NCI-H345 treated with DMSO at 0.1 percent for 48 hours (cell line): ENCODE measurements around the gene DAPK1.

ENCODE experiments used
- DNase-seq: peaks from one replicate; lab custom pipeline; 2025; ENCODE audit not compliant: unreplicated experiment; lab: John Stamatoyannopoulos, UW

The DAPK1 gene

DNA sequence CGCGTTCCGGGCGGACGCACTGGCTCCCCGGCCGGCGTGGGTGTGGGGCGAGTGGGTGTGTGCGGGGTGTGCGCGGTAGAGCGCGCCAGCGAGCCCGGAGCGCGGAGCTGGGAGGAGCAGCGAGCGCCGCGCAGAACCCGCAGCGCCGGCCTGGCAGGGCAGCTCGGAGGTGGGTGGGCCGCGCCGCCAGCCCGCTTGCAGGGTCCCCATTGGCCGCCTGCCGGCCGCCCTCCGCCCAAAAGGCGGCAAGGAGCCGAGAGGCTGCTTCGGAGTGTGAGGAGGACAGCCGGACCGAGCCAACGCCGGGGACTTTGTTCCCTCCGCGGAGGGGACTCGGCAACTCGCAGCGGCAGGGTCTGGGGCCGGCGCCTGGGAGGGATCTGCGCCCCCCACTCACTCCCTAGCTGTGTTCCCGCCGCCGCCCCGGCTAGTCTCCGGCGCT lies at the start of gene DAPK1:
TSS of gene DAPK1 (plus strand) at position 264 of the 442 bp plus-strand sequence. CDS start 1,211 bp downstream, outside the sequence.
- no peak for DNase-seq

DNA sequence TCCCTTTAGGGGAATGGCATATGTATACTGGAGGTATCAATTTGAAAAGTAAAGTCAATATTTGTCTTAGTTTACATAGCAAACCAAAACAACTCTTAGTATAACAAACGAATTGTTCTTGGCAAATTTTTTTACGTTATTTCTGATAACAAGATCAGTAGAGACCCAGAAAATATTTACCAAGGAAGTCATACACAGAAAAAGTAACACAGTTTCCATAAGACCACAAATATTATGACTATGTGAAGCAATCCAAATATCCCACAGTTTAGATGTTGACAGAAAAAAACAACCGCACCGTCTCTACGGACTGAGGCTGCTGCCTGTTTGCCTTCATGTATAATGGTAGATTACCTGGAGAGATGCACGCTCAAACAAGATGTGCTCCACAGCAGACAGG lies 46.5 kb upstream of the DAPK1 start:
- no peak for DNase-seq

DNA sequence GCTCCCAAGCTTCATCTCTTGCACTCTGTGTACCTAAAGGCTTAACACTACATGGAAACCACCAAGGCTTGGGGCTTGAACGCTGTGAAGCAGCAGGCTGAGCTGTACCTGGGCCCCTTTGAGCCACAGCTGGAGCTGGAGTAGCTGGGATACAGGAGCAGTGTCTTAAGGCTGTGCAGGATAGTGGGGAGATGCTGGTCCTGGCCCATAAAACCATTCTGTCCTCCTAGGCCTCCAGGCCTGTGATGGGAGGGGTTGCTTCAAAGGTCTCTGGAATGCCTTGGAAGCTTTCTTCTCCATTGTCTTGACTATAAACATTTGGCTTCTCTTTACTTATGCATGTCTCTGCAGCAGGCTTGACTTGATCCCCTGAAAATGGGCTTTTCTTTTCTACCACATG lies 42.3 kb upstream of the DAPK1 start:
- no peak for DNase-seq

DNA sequence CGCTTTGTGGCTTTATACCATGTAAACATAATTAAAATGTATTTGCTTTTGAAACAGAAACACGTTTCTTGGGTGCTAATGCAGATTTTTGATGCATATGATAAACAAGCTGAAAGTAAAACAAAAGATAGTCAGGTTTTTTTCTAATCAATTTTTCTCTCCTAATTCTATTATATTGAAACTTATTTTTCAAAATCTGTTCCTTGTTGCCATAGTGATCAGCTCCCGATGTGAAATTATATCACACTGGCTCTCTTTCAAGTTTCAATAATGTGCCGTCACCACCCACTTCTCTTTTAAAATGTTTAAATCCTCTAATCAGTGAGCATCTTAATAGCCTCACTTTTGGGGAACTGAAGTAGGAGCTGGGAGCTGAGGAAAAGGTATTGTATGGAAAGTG lies 36.4 kb upstream of the DAPK1 start:
- no peak for DNase-seq

DNA sequence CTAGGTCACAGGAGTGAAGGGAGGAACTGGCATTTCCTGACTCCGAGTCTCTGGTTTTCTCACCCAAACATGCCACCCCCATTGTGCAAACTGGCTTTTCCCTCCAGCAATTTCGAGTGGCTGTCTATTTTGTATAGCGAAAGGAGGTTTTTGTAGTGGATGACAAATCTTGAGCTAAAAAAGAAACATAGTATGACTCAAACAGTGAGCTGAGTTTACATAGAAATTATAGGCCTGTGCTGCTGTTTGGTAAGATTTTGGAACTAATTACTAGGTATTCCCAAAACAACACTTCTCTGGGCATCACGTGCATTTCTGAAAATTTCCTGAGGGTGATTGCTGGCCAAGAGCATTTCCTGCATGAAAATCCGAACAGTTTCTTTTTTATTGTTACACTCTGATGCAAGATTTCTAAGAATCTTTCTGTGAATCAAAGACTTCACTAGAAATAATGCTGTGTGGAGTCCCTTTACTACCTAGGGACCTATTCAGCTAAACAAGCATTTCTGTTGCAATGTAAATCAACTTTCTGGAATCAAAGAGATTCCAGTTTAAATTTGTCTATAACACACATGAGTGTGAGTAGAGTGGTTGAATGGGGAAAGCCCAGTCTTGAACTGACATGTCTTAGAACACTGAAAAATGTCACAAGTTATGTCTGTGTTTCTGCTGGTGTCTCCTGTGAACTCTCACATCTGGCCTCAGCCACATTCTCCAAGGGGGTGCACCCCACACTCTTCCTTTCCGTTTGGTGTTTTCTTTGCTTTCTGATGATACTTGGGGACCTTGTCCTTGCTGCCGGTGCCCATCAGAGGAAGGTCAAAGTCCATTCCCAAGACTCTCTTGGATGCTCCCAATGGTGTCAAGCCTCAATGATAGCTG lies 33.3 kb upstream of the DAPK1 start:
- DNase-seq: no peak

DNA sequence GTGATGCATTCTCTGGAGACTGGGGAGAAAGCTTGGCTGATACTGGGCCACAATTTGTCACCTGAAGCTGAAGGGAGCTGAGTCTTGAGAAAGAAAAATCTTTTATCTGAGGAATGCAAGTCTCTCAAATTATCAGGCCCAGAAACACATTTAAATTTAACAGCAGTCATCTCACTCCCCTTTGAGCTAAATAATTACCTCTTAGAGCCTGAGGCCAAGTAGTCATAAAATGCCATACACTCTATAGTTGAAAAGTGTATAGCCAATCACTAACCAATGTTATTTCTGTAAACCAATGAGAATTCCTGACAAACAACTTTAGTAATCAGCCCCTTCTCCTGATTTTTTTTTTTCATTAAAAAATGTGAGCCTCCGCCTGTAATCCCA lies 32.7 kb upstream of the DAPK1 start:
- DNase-seq: no peak

DNA sequence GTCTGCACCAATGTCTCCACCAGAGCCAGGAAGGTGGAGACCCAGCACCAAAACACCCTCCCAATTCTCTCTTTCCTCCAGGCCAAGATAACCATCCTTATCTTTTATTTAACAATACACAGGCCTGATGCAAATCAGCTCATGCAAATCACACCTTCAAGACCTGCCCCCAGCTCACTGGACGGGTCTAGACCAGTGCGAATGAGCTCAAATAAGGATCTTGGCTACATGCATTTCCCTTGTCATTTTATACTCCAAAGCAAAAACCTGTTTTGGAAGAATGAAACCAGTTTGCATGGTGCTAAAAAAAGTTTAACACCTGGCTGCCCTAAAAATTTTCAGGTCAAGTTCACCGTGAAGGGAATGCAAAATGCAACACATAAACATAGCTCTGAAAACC lies 31.9 kb upstream of the DAPK1 start:
- no peak for DNase-seq

DNA sequence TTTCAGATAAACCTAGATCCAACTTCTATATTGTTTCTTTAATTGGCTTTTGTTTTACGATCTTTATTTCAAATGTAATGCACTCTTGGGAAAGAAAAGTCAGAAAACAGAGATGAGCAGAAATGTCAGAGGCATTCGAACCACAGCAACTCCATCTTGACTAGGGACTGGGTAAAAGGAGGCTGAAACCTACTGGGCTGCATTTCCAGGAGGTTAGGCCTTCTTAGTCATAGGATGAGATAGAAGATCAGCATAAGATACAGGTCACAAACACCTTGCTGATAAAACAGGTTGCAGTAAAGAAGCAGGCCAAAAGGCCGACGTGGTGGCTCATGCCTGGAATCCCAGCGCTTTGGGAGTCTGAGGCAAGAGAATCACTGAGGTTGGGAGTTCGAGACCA lies 30.5 kb upstream of the DAPK1 start:
- no peak for DNase-seq

DNA sequence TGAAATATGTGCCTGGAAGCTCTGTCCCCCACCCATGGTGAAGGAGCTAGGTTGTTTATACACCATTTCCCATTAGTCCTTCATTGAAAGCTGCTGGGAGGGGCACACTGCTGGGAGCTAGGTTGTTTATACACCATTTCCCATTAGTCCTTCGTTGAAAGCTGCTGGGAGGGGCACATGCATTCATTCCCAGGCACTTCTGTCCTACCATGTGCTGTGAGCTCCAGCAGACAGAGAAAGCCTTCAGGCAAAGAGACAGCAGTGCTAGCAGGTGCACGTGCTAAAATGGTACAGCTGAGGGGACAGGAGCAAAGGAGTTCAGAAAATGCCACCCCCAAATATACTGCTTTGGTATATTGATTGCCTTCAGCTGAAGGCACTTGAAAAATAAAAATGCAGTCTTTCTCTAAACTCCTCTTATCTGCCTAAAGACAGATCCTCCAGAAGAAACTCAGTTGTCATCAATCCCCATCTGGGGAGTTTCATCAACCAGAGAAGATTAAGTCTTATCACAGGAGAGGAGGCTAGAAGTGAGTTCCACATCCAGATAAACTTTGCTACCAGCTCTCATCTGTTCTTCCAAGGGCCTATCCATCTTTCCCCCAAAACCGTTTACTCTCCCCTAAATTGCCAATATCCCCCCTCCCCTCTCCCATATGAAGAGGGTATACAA lies 27.7 kb upstream of the DAPK1 start:
- peak; percentile 37 for DNase-seq

DNA sequence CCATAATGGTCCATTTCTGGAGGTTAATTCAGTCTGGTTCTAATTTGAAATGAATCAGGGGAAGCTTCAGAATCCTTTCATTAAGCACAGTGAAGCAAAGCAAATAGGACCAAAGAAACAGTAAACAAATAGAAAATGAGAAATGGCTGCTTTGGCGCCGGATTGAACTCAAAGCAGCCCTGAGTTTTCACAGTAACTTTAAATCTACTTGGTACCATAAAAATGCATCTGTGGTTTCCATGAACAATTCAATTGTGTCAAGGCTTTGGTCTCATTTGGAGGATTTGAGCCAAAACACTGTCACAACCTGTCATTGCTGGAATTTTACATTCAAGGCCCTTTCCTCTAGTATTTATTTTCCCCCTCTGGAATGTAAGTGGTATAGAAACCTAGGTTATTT lies 25.9 kb upstream of the DAPK1 start:
- no peak for DNase-seq

DNA sequence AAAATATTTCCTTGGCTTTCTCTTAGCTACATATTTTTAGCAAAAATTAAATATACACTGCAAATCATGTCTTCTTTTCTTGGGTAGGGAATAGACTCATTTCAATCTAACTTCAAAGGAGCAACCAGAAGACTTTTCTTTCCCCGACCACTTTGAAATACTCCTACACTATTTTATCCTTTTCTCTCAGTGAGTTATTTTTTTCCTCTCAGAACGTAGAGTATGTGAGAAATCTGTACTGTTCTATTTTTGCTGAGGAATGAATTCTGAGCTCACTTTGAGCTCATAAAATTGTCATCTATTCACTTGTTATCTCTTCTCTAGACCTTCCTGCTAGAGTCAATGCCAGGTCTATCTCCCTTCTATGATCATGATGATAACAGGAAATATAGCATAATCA lies 22.2 kb upstream of the DAPK1 start:
- no peak for DNase-seq

DNA sequence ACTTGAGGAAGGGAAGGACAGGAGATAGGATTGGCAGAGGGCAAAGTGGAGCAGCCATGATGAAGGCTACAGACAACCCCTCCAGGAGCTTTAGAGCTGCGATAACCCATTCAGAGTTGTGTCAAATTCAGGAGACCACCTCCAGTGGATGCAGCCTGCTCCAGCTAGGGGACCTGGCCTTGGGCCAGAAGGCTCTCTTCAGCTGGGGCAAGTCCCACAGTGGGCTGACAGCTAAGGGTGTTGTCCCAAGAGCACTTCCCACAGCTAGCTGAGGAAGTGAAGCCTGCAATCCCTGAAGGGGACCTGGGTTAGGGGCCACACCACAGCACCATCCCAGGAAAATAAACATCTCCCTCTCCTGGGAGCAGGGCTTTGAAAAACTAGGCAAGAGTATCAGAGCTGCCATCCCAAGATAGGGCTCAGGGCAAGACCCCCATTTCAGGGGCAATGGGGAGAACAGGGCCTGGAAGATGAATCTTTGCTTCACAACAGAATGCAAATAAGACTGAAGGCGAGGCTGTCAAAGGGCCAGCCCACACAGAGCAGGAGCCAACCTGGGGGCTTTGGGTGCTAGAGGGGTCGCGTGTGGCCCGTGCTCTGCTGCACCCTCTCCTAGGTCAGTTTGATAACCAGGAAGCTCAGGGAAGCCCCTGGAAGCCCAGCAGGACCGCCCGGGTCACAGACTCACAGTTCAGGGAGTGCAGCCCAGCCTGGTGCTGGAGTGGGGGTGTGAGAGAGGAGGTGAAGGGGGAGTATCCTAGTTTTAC lies 19.3 kb upstream of the DAPK1 start:
- DNase-seq: no peak

DNA sequence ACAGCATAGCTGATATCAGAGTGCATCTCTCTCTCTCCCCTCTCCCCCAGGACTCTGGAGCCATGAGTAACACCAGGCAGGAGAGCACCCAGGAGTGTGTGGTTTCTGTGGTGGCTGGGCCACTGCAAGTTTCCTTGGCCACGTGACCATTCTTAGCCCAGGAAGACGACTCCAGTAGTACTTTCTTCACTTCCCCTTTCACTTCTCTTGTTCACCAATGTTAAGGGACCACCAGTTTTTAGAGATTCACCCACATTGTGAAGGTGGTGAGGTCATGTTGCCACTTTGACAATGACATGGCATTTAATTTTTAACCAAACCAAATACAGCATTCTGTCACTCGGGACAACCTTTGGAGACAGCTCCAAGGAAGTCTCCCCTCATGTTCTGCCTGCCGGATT lies 17.9 kb upstream of the DAPK1 start:
- DNase-seq: no peak

DNA sequence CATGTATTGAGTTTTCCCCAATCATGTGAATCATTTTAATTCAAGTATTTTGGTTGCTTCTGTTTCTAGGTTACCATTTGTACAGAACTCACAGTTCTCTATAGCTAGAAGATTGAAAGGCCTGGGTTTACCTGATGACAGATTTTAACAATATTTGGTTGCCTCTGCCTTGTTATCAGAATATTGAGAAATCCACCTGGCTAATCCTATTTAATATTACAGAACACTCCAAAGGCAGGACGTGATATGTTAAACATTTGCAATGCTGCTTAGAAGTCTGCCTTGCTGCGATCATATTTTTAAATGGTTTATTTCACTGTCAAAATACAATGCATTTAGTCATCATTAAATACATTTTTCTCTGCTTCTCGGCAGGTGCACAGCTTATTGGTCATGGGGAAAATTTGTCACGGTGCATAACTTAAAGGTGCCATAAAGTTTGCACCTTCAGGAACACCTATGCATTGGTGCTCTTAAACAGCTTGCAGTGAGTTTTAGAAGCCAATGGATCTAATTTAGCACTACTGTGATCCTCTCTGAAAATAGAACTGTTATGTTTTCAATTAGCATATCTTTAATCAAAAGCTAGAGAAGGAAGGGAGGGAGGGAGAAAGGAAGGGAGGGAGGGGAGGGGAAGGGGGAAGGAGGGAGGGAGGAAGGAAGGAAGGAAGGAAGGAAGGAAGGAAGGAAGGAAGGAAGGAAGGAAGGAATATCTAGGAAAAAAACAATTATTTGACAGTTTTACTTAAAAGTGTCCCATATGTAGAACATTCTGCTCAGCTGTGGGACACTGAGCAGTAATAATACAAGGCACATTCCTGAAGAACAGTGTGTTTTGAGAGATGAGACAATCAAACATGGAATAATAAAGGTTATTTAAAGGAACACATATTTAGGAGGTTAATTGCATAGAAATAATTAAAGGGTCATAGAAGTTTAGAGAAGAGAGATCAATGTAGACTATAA lies 15.5 kb upstream of the DAPK1 start:
- no peak for DNase-seq

DNA sequence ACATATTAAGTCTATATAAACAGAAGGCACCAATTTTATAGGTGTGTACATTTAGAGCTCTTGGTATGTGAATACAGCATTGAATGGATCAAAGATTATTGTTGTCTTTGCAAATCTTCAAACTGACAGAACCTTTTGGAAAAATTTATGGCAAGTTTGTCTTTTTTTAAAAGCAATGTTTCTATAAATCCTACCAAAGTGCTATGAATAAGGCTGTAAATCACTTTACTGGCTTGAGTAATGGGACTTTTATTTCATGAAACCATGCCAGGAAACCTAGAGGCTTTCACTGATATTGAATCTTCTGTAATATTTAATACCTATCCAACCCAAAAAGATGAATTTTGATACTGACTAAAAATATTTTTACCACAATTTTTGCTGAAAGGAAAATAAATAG lies 7.4 kb upstream of the DAPK1 start:
- no peak for DNase-seq

DNA sequence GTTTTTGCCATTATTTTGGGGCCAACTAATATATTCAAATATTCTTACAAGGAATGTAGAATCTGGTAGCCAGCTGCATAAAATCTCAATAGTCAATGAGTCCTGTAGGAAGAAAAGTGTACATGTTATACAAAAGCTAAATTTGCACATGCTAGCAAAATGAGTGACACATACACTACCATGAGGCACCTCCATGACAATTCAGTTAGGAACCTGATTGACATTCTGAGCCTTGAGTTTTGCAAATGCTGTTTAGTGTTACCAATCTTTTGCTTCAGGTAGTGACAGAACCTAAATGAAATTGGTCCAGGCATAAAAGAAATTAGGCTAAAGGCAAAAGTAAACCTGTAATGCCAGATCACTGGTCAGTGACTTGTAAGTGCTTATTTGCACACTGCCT lies 6.8 kb upstream of the DAPK1 start:
- DNase-seq: no peak

DNA sequence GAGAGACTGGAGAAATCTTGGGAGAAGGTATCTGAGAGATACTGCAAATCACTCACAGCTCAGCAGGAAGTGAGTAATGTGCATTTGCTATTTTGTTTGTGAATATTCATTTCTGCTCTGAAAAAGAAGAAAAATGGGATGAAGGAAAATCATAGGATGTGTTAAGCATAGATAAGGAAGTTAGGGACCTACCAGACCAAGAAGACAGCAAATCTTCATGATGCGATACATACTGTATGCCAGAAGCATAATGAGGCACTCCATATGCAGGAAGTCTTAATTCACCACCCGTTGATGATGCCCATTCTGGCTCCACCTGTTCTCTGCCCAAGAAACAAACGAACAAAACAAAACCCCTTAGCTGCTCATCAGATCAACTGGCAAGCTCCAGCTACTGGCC lies 6.1 kb upstream of the DAPK1 start:
- DNase-seq: no peak

DNA sequence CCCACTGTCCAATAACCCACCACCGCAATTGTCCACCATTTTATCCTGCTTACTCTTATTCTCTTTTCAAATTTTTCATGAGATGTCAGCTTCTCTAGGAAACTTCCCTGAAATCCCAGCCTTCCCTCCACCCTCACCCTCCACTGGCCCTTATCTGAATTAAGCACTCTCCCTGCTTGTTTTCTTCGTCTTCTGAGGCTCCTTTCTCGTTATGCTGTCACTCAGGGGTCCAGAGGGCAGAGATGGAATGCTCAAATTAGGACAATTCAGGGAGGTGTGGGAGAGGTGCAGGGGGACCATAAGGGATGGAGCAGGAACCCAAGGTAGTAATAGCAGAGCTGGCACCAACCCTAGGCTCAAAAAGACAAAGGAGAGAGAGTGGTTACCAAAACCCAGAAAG lies 5.0 kb upstream of the DAPK1 start:
- no peak for DNase-seq

DNA sequence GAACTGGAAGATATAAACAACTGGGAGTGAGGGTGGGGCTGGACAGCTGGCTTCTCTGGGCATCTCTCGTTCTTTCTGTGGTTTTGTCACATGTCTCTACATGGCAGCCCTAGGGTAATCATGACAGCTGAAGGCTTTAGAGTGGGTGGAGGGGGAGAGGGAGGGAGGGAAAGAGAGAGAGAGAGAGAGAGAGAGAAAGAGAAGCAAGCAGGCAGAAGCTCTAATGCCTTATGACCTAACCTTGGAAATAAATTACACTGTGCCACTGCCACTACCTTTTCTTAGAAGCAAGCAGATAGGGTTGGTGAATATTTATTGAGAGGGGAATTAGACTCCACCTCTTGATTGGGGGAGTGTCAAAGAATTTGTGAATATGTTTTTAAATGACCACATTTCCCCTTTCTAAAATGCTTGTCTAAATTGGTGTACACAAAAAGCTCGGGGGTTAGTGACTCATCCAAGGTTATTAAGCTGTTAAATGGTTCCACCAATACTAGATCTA lies 2.6 kb upstream of the DAPK1 start:
- no peak for DNase-seq

DNA sequence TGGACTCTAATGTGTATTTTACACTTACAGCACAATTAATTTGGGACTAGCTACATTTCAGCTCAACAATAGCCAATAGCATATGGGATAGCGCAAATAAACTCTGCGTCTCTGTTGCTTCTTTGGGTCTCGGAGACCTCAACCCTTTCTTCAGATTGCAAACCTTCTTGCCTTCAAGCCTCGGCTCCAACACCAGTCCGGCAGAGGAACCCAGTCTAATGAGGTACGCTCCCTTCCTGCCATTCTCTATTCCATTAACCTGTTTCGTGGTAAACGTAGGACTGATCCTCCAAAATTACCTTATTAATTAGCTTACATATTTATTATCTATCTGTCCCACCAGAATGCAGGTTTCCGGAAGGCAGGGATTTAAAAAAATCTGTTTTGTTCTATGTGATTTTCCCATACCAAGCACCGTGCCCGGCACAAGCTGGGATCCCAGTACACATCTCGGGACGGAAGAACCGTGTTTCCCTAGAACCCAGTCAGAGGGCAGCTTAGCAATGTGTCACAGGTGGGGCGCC lies 525 bp upstream of the DAPK1 start:
- DNase-seq: no peak
